GM21360 (cell line): Measurements from ENCODE around the gene PLXNA2.

ENCODE experiments used
- ATAC-seq: cut with Tn5 transposase; IDR thresholded peaks from one replicate; pipeline ENCODE4 v1.9.1; 2021; ENCODE audit warnings: mild to moderate bottlenecking, moderate library complexity; ENCODE audit not compliant: unreplicated experiment

The PLXNA2 gene

DNA sequence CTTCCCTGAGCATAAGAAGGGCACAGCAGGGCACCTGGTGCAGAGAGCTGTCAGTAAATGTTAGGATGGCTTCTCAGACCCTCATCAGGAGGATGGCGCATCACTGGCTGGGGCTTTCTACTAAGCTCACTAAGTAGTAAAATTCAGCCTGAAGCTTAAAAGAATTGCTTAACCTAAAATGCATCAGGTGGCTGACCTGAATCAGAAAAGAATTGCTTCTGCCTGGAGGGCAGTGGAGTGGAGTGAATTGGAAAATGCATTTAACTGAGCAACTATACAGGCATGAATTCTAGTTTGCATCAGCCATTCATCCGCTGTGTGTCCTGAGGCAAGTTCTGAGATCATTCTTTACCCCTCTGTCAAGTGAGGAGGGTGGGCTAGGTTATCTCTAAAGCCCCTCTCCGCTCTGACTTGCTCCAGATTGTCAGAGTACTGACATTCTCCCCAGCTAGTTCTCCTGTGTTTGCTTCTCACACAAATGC, 191.2 kb downstream of the PLXNA2 start:
- no peak for ATAC-seq

DNA sequence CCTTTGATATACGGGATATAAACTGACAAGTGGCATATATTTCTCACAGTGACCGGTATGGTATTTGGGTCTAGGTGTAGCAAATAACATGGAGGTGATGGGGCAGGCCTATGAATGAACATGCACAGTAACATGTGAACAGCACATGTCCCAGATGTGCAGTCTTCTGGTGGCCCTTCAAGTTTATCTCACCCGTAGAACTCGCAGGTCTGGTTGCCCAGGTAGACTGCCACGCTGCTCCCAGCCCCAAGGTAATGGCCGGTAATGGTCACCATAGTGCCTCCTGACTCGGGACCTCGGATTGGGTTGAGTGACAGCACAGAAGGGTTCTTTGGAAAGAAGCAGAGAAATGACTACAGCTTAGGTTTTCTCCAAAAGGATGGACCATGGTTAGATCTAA, 192.0 kb downstream of the PLXNA2 start:
- no peak for ATAC-seq

DNA sequence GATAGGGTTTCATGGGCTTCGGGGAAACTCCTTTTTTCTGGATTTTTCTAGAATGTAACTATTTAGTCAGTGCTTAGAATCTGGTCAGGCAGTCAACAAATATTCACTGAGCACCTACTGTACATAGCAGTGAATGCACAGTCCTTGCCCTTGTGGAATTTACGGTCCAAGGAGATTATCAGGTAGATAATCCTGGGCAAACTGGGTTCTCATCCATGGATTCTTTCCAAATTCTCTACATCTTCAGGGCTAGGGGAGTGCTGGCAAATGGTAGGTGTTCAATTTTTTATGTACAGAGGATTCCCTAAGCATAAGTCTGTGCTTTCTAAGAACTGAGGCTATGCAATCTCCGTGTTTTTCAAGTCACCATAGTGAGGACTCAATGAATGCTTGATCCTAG, 192.5 kb downstream of the PLXNA2 start:
- ATAC-seq: no peak

DNA sequence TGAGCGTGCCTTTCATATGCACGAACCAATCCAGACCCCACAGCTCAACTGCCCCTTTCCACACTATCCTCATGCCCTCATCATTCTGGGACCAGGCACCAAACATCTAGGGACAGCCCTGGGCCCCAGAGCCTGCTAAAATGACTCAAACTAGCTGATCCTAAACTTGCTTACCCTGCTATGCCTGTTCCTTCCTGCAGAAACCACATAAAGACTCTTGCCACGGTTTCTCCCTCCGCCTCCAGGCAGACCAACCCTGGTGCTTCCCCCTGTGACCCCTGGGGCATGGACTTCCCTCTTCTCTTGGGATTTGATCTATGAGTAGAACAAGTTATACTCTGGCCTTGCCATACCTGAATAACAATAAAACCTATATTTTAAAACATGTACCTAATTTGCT, 195.3 kb downstream of the PLXNA2 start:
- no peak for ATAC-seq

DNA sequence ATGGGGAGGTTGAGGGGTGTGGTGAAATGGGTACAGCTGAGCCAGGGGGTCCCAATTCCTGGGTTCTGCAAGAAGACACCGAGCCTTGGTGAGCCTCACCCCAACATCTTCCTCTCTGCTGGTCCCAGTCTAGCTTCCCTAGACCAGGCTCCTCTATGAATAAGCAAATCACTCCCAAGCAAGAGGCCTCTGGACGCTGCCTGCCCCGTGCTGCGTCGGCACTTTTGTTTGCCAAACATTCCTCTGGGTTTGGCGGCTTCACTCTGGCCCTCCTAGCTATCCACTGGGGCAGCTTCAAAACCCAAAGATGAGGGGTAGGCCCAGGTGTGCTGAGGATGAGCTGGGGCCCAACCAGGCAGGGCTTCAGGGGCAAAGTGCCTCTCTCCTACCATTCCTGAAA, 196.2 kb downstream of the PLXNA2 start:
- ATAC-seq: no peak

DNA sequence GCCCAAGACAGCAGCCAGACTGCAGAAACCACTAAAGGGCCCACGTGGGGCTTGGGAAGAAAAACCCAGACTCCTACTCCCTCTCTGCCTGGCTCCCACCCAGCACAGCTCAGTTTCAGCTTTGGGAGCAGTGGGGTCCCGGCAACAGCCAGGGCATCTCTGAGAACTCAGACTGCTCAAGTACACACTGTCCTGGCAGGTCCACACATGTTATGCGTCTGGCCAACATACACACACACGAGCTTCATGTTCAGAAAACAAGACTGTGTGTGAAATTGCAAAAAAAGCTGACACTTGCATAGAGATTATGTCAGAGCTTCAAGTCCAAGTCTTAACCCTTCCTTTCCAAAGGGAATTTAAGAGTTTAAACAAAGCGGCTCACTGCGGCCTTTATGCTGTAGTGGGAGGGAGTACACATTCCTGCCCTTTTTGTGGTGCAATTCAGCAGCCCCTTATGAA, 196.7 kb downstream of the PLXNA2 start:
- no peak for ATAC-seq

DNA sequence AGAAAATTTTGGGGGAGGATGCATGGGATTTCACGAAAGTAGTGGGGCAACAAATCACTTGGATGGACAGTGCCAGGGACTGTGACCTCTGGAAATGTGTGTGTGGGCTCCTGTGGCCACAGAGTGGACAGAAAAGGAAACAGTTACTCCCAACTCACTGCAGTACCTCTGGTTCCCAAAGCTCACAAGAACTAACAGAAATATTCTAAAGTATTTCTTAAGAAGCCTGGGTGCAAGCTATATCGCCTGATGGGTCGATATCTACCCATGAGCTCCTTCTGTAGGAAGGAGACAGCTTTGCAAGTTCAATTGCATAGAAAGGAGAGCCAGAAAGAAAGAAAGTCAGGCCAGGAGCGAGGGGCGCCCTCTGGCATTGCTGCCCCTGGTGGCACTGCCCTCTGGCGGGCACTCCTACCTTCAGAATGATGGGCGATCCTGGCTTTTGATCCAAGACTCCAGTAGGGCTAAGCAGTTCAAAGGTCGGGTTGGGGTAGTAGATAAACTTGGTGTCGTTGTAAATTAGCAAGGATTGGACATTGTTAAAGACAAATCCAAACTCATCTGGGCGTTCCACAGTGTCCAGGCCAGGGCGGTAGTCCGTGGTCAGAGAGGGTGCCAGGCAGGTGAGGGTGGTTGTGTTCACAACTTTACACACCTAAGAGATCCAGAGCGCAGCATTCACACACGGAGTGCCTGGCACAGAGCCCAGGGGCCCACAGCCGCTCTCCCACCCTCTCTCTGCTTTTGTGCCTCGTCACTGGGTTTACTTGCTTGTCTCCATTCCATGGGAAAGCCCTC, 198.5 kb downstream of the PLXNA2 start:
- no peak for ATAC-seq

DNA sequence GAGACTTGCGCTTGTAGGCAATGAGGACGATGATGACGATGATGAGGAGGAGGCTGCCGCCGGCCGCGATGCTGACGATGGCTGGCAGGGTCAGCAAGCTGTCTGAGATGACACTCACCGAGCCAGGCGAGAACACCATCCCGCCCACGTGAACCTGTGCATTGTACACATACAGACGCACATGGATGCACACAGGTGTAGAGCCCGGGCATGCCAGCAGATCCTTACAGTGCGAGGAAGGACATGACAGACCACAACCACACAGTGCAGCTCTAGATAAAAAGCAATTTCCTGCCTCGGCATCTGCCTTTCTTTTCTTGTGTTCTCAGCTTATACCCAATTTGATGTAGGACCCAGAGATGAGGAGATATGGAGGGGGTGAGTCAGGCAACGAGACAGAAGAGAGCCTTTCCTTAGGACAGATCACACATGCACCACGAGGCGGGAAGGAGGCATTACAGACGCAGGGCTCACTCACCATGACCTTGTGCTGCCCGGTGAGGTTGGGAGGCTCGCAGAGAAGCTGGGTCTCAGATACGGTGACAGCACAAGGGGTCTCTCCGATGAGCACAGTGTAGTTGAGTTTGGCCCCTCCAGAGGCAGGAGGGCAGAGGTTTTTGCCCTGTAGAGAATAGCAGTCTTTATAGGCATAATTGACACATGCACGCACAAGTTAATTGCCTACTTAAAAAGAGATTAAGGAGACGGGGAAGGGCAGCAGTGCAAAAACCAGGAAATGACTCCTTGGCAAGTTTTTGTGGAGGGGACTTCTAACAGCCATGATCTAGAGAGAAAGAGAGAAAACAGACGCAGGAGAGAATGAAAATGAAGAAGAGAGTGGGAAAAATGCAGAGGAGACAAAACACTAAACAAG, 199.4 kb downstream of the PLXNA2 start:
- no peak for ATAC-seq

DNA sequence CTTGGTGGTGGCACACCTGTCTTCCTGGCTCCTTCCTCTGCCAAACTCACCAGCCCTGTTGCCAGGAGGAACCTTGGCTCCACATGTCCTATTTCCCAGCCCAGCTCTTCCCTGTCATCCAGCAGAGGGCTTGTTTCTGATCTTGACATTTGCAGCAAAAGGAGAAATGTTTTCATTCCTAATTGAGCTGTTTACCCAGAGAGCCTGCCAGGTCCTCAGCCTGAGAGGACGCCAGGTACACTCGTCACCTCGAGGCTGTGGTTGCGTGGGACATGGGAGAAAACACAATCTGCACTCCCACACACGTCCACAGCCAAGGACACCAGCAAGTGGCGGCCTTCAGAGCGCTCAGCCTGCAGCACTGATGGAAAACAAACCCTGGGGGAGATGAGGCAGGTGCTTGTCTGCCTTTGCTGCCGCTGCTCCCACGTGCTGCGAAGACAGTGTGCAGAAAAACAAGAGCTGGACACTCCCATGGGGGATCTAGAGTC, 200.4 kb downstream of the PLXNA2 start:
- no peak for ATAC-seq

DNA sequence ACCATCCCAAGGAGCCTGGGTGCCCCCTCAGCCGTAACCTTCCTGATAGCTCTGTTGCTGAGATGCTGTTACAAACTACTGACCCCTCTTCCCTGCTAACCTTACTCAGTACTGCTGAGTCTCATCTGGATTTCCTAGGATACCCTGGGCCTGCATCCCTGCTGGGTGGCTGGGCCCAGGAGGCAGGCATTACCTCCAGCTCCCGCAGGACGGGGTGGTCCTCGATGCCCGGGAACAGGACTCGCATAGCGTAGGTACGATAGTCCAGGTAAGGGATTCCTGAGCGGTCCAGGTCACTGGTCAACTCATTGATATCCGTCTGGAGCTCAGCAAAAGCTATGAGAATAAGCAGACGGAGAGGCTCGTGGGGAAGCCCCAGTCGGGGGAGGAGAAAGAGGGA, 201.3 kb downstream of the PLXNA2 start:
- ATAC-seq: no peak

DNA sequence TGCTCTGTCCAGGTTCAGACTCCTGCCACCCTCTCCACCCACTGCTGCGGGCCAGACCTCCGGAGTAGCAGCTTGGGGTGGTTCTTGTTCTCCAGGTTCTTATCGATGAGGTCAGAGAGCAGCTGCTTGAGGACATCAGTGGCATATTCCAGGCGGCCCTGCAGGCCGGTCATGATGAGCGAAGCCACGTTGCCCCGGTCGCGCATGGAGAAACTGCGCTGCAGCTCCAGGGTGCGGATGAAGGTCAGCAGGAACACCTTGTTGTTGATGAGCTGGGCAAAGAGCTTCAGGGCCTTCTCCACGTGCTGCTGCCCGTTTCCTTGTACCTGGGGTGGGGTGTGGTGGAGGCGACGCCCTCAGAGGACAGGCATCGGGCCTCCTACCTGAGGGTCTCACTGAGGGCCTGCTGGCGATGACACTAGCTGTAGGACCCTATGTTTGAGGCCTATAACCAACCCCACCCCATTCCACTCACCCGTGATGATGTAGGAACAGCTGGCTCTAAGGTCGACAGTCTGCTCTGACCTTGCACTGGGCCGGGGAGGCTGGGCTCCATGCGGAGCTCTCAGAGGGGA, 202.1 kb downstream of the PLXNA2 start:
- no peak for ATAC-seq

DNA sequence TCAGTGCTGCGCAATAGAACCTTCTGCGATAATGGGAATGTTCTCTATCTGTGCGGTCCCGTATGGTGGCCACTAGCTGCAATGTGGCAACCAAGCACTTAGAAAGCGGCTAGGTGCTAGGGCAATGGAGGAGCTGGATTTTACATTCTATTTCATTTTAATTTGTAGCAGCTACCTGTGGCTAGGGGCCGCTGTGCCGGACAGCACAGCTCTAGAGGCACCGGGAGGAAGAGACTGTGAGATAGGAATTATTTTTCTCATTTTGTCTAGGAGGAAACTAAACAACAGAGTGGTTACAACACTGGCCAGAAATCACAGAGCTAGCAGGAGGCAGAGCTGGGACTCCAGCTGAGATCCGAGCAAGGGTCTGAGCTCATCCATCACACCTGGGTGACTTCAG, 202.7 kb downstream of the PLXNA2 start:
- ATAC-seq: no peak

DNA sequence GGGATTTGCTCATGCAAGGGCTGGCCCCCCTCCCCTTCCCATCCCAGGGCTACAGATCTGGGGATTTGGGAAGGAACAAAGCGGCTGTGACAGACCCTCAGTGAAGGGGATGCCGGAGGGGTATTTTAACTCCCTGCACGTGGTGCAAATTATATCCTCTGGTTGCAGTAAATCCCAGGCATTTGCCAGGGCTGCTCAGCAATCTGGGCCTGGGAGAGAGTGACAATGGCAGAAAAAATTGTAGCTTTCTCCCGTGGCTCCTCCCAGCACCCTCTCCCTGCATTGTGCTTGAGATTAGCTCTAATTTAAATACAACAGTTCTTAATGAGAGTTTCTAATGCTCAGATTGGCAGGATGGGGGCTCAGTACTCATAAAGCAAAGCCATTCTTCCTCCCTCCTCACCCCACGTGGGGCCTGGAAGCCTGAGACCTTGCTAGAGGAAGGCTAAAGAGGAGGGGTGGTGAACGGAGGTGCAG, 203.3 kb downstream of the PLXNA2 start:
- no peak for ATAC-seq

DNA sequence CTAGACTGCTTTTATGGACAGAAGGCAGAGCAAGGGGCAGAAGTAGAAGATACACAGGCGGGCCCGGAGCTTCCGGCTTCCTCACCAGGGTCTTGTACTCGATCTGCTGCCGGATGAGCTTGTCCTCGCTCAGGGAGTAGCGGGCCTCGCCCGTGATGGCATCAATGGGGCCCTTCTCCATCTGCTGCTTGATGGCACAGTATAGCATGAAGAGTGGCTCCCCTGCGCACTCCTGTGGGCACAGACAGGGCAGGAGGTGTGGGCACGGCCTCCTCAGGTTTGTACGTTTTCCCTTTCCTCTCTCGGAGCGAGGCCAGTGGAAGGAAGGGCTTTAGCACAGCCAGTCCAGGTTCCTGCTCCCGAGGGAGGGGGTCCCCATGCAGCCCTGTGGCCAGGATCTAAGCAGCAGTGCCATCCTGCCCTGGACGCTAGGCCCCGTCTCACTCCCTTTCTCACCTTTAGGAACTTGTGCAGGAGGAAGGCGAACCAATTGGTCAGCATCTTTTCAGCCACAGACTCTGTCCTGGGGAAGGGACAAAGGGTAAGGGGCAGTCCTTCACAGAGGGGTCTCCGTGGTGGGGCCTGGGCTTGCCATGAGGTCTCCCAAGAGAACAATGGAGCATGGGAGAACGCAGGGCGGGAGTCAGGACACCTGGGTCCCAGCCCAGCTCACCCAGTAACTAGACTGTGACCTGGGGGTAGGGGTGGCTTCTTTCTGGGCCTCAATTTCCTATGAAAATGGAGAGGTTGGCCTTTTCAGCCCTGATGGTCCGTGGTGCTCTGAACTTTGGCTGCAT, 204.4 kb downstream of the PLXNA2 start:
- ATAC-seq: no peak

DNA sequence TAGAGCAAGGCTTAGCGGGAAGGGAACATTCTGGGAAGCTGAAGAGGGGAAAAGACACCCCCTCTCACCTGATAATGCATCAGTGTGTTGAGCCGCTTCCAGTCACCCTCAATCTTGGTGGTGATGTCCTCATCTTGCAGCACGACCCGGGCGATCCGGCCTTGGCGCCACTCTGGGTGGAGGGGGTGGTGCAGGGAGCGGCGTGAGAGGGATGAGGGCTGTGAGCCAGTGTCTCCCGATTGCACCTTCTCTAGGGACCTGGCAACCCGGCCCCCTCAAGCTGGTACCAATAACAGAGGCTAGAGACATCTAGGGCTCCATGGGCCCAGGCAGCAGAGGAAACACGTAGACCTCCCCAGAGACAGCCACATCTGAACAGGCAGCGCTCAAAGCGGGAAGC, 205.9 kb downstream of the PLXNA2 start:
- ATAC-seq: no peak

DNA sequence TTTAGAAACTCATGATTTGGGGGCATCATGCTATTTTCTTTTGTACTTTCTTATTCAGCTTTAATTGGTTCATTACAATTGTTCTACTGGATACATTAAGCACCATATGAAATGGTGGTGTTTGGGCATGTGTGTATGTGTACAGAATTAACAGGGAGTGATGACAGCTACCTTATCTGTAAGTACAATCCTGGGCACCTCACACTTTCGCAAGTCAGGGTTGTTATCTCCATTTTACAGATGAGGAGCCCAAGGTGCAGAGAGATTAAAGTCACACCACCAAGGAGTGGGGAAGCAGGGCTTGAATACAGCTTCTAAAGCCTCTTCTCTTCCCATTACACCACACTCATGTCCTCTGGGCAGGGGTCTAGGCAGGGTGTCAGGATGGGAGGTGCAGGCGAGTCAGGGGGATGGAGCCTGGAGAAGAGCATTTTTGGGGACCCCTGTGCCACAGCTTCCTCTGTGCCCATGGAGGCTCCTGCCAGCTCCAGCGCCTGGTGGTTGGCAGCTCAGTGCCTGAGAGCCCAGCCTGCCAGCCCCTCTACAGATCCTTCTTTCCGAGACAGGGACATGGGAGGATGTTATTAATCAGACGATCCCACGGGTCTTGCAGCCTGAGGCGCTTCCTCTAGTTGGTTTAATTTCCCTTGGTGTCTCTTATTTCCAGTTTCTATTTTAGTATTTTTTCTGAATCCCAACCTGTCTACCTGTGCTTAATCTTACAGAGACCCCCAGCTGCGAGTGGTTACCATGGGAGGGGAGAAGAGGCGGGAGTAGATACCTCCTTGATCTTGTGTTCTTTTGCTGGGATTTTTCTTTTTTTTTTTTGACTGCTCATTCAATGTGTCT, 207.0 kb downstream of the PLXNA2 start:
- ATAC-seq: no peak

DNA sequence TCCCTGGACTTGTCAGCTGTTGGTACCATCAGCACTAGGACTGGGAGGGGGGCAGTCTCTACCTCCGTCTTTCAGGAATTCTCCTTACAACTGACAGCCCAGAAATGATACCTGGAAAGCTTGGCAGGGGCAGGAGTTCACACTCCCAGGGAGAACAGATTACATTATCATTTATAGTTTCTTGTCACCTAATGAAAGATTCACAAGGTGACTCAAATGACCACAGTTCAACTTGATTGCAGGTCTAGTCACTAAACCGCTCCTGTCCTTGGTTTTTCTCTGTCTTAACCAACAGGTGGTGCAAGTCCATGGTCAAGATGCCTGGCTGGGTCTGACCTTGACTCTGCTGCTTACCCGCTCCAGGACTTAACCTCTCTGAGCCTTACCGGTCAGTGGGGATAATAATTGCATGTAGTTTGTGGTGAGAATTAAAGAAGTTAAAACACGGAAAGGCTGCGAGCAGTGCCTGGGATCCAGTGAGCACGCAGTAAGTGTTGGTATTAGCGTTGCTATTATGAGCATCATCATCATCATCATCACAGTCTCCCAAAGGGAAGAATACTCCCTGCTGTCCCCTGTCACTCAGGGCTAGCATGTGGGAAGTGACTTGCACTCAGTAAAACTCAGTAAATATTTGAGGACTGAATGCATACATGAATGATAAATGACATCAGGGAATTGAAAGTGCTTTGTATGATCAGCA, 207.9 kb downstream of the PLXNA2 start:
- ATAC-seq: no peak

DNA sequence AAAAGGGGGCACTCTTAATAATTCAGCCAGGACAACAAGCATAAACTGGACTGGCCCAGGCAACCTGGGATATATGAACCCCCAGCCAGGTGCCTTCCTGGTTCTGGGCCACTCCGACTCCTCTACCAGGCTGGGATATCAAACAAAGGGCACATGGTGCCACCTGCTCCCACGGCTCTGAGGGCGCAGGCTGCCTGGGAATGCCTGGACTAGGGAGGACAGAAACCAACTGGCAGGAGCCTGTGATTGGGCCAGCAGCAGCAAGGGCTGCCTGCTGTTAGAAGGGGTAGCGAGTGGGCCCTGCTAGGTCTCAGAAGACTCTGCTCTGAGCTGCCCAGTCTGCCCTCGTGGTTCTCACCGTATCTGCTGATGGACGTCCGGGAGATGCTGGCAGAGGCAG, 210.0 kb downstream of the PLXNA2 start:
- no peak for ATAC-seq

DNA sequence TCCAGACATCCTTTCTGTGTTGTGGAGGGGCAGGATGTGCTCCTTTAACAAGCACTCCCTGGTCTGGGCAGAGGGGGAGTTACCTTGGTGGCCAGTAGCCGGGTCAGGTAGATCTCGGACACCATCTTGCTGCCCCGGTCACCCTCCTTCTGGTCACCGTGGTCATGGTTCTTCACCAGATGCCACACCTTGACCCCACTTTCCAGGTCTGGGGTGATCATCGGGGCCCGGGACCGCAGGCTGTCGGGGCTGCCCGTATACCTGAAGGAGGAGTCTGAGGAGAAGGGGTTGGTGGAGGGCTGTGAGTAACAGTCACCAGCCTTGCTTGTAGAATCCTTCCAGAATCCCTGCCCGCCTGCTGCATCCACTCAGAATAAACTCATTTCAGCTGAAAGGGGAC, 210.9 kb downstream of the PLXNA2 start:
- no peak for ATAC-seq
